Testis (tissue), 2 donors: ENCODE results near the gene NPHP1.

Experiments
- POLR2A ChIP-seq: fragments of 450-650 bp; IDR thresholded peaks from one replicate; pipeline ENCODE4 v1.6.1; 2017; ENCODE audit warnings: antibody characterized with exemption, mild to moderate bottlenecking, moderate library complexity
- TF ChIP-seq, protein P1 (sequence below), 3 experiments: fragments of 450-650 bp in 2 of 3; fragments of 200-600 bp in 1 of 3; sonication (generic) in 1 of 3; IDR thresholded peaks; one replicate each; pipeline ENCODE4 v1.5.1; 2016 to 2019; ENCODE audit warnings: antibody characterized with exemption in 3 of 3, mild to moderate bottlenecking in 2 of 3, moderate library complexity in 1 of 3

DNA sequence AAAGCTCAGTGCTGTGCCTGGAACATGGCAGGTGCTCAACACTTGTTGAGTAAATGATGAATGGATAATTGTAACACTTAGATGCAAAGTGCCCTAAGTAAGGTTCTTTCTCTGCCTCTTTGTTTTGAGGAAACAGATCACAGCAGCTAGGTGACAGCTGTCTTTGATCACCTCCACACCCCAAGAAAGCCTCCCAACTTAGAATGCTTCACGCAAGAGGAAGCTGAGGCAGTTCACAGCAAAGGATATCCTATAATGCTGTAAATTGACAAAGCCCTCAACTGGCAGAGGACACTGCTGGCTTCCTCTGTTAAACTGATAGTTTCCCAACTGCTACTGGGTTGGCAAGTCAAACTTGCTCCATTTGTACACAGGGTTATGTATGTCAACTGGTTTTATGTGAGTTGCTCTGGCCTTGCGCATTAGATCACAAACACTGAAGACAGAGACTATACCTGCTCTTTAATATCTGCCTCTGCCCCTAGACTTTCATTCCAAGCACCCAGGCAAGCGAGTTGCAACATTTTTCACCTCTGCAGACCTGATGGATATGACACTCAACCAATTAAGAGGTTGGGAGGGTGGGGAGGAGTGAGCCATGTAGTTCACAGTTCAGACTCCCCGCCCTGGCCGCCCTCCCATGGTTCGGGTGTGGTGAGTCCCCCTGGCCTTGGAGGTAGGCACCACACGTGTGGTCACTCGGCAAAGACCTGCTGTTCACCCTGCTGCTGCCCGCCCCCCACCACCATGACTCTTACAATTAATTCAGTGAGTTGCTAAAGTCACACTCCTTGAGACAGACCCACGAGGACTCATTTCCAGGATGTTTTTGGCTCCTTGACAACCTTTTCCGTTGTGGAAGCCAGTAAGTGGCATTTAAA lies 84.4 kb downstream of the NPHP1 start:
- TF ChIP-seq, protein P1, sequence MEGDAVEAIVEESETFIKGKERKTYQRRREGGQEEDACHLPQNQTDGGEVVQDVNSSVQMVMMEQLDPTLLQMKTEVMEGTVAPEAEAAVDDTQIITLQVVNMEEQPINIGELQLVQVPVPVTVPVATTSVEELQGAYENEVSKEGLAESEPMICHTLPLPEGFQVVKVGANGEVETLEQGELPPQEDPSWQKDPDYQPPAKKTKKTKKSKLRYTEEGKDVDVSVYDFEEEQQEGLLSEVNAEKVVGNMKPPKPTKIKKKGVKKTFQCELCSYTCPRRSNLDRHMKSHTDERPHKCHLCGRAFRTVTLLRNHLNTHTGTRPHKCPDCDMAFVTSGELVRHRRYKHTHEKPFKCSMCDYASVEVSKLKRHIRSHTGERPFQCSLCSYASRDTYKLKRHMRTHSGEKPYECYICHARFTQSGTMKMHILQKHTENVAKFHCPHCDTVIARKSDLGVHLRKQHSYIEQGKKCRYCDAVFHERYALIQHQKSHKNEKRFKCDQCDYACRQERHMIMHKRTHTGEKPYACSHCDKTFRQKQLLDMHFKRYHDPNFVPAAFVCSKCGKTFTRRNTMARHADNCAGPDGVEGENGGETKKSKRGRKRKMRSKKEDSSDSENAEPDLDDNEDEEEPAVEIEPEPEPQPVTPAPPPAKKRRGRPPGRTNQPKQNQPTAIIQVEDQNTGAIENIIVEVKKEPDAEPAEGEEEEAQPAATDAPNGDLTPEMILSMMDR (IDR thresholded peaks at IDR 0.05) = no peak
- TF ChIP-seq POLR2A = no peak
